C4-2B (cell line): ENCODE data around the gene MYO7A.

Source experiments
- H3K27ac ChIP-seq: fragments of 450-650 bp; 2 replicates; pipeline ENCODE4 v1.5.1; 2017
- CTCF ChIP-seq: fragments of 450-650 bp; conservative IDR thresholded peaks from 2 replicates; pipeline ENCODE4 v1.5.1; 2017; ENCODE audit warnings: mild to moderate bottlenecking
- ZFX ChIP-seq: fragments of 450-650 bp; IDR thresholded peaks from 2 replicates; pipeline ENCODE4 v1.6.1; 2017

Gene MYO7A

GRCh38 chr11:77129842-77130756, 2.1 kb downstream of the MYO7A start:
- H3K27ac ChIP-seq: no peak overlapping the region

GRCh38 chr11:77130763-77131513, 2.9 kb downstream of the MYO7A start:
- H3K27ac ChIP-seq: no peak overlapping the region
- TF ChIP-seq ZFX: no peak; the same call in 1 of the 2 replicates
- no peak for TF ChIP-seq CTCF

More at GRCh38 chr11:77129842-77130756, 2.1 kb downstream of the MYO7A start:
- TF ChIP-seq CTCF (no peak), ZFX (no peak)

GRCh38 chr11:77131560-77131959, 3.5 kb downstream of the MYO7A start:
- no peak overlapping the region for H3K27ac ChIP-seq
- TF ChIP-seq ZFX: no peak; the same call in 1 of the 2 replicates
- TF ChIP-seq CTCF: no peak

- TF ChIP-seq CTCF (no peak), ZFX (no peak)
Observed at GRCh38 chr11:77135069-77135468, 7.0 kb downstream of the MYO7A start.

GRCh38 chr11:77136074-77136473, 8.0 kb downstream of the MYO7A start:
- TF ChIP-seq CTCF: no peak
- TF ChIP-seq ZFX: no peak
- no peak overlapping the region for H3K27ac ChIP-seq

More at GRCh38 chr11:77135069-77135468, 7.0 kb downstream of the MYO7A start:
- H3K27ac ChIP-seq: no peak overlapping the region

GRCh38 chr11:77136784-77137420, 8.9 kb downstream of the MYO7A start:
- no peak overlapping the region for H3K27ac ChIP-seq
- TF ChIP-seq ZFX (0 out of 2 replicates have a peak, but pooled peaks have one; percentile 16), CTCF (no peak)
